Smooth muscle cell of bladder (primary cell): Measurements from ENCODE around the gene FKTN. TPM values are rescaled to one million over a fixed set of nuclear protein-coding genes. Genes with fewer than 3 reads are reported as not detected.

ENCODE experiments used
- total RNA-seq: library from RNA; depleted of rRNA; stranded (reverse); fragments of >200 nt; gene quantifications from 2 replicates; pipeline ENCODE4 v1.2.3, GENCODE V29; 2014

FKTN gene
- total RNA-seq, result 17.8 and 18.3 TPM in 2 replicates

DNA sequence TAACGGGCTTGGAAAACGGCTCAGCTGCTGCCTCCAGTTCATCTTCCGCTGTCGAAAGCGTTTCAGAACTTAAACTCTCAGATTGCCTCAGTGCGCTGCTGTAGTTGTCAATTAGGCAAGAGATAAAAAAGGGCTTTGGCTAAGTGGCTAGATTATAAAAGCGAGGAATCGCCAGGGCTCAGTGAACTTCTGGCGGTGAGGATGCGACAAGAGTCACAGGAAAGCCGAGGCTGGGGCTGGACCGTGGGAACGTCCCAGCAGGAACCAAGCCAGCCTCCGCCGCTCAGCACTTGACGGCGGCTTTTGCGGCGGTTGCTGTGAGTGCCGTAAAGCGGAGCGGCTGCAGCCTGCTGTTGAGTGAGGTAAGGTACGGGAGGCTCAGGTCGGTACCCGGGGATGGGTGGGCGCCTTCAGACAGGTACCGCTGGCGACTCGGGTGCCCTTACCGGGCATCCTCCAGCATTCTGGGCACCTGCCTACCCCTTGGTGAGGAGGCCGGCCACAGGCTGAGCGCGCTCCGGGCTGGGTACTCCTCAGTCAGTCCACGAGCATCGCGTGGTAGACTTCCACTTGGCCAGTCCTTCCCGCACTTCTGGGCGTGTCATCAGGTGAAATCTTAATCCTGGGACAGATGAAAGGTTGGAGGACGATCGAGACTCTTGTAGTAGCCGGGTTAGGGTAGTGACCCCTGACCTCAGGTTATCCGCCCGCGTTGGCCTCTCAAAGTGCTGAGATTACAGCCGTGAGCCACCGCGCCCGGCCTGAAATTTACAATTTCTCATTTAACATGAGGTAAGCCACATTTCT, at the start of gene FKTN:
FKTN (plus strand) TSS at position 328 of the 807 bp plus-strand sequence. CDS start 16,902 bp downstream, outside the sequence.

DNA sequence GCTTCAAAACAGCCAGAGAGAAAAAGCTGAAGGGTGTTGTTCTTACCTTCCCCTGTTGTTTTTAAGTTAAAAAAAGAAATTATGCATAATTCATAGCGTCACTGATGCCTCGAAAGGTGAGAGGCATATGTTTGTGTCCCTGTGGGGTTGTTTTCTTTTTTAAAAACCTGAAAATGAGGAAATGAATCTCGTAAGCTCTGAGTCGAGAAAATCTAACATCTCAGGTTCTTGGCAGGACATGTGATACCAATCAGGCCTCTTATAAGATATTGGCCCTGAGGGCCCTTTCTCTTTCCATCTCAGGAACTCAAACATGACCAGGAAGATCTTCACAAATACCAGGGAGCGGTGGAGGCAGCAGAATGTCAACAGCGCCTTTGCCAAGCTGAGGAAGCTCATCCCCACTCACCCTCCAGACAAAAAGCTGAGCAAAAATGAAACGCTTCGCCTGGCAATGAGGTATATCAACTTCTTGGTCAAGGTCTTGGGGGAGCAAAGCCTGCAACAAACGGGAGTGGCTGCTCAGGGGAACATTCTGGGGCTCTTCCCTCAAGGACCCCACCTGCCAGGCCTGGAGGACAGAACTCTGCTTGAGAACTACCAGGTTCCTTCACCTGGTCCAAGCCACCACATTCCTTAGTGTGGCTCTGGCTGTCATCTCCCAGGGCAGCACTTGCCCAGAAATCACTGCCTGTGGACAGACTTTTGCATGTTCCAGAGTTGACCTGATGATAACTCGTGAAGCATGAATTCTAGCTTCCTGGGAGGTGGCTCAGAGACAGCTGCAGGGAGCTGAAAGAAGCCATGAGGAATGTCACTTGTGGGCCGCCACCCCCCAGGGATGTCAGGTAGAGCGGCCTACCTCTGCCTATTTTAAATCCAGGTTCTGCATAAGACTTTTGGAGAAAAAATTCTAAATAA, 104.5 kb downstream of the FKTN start, which contains the start of gene TAL2:
TAL2 (plus strand) TSS at position 274 of the 921 bp plus-strand sequence; CDS start at position 314, 40 bp downstream.

Other genes starting within 250 kb of the FKTN start
- gene FSD1L, start 110.1 kb upstream of the FKTN start, total RNA-seq, result 3.0 and 4.1 TPM in 2 replicates
- not detected in 2 replicates for gene TAL2, start 104.3 kb downstream of the FKTN start, total RNA-seq
- gene TMEM38B, start 136.4 kb downstream of the FKTN start, total RNA-seq, result 8.7 and 17.6 TPM in 2 replicates